Measurements from ENCODE around the gene RPP25. TPM values are rescaled to one million over a fixed set of nuclear protein-coding genes. Genes with fewer than 3 reads are reported as not detected.
A peak's percentile ranks its signal among the peaks of the same experiment; 100 is the strongest.

The RPP25 gene, protein sequence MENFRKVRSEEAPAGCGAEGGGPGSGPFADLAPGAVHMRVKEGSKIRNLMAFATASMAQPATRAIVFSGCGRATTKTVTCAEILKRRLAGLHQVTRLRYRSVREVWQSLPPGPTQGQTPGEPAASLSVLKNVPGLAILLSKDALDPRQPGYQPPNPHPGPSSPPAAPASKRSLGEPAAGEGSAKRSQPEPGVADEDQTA
- total RNA-seq (1 to 10 TPM; 5.3 to 8.1 (median 6.3) TPM), polyA plus RNA-seq (3.5 TPM)
- long read RNA-seq, donor 1, transcript RPP25-201 (1 exons, 3,049 nt): major isoform, 32 of 32 reads
- long read RNA-seq, donor 1, partial matches to known transcripts: 0 of 32 reads
- long read RNA-seq, donor 1, other reads (novel, unspliced or antisense): 0 of 32 reads
- long read RNA-seq, donor 2, transcript RPP25-201 (1 exons, 3,049 nt): major isoform, 18 of 18 reads
- long read RNA-seq, donor 2, partial matches to known transcripts: 0 of 18 reads
- long read RNA-seq, donor 2, other reads (novel, unspliced or antisense): 0 of 18 reads
- long read RNA-seq, donor 3, transcript RPP25-201 (1 exons, 3,049 nt): major isoform, 54 of 54 reads
- long read RNA-seq, donor 3, partial matches to known transcripts: 0 of 54 reads
- long read RNA-seq, donor 3, other reads (novel, unspliced or antisense): 0 of 54 reads
- long read RNA-seq, donor 4, transcript RPP25-201 (1 exons, 3,049 nt): major isoform, 14 of 14 reads
- long read RNA-seq, donor 4, partial matches to known transcripts: 0 of 14 reads
- long read RNA-seq, donor 4, other reads (novel, unspliced or antisense): 0 of 14 reads

DNA sequence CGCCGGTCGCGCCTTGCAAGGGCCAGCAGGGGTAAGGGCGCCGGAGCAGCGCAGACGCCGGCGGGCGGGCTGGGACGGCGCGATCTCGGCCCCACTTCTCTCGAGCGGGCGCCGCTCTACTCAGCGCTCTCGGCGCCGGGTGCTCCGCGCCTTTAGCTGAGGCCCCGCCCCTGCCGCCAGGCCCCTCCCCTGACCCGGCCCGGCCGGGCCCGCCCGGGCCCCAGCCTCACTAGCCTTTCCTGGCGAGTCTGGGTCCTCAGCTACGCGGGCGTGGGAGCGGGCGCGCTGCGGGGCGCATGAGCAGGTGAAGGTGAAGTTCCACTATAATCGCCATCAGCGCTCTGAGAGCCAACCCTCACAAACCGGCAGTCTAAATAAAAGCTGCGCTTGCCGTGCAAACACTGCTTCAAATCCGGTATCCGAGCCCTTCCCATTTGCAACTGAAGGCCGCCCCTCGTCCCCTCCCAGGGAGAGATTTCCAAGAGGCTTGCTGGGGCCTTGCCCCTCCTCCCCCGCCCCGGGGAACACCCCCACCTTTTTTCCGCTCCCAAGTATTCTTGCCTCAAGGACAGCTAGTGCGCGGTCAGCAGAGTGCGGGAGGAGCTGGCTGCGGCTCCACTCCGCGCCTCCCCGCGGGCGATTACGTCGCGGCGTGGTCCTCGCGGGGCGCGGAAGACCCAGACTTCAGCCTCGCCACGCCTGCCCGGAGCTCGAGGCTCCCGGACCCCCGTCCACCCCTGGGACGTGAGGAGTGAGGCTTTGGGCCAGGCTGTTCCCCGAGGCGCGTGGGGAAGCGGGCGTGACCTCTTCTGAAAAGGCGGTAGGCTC is at the start of gene RPP25:
Gene RPP25 (minus strand): TSS at position 125 of the 828 bp plus-strand sequence. CDS start 189 bp downstream, outside the sequence.
- H3K4me1 ChIP-seq (ENCODE audit: control insufficient read depth, insufficient read depth, low read length): peaks cover 5% of the 10 kb centered on the region
- ATAC-seq (peak; percentile 90 to 91), DNase-seq (peak; percentile 85 to 94 (median 93))
- peak within 1 kb of the TSS; percentile 53 for H3K4me3 ChIP-seq (ENCODE audit: low read length)
- intact Hi-C loops (cut with DNase I): loop anchor here in 1 of 4 donors (10.0 kb wide), 1 partner anchor 322 kb away; no protein-coding TSS in a partner anchor
- no peaks in the 10 kb centered on the region for H3K9me3 ChIP-seq (ENCODE audit: control insufficient read depth, low read length)
- WGBS: under 1% methylated on average over 83 of the region's 83 CpGs
- H3K27ac ChIP-seq (ENCODE audit: low read length): peak within 1 kb of the TSS; percentile 32
- no peaks in the 10 kb centered on the region for H3K27me3 ChIP-seq (ENCODE audit: control insufficient read depth, insufficient read depth)

DNA sequence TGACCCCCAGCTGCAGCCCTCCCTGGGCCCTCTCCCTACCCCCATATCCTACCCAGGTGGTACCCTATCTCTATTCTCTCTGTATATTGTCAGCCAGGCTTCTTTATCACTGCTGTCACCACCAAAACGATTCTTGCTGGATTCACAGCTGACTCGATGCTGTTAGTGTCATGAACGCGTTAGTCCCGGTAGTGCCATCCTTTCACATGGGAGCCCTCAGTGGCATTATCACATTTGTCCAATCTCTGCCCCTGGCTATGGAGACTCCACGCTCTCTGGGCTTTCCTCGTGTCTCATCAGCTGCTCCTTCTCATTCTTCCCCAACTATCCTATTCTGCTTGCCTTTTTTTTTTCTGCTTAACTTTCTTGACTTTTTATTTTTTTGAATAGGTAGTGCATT is 45.8 kb upstream of the RPP25 start:
- Histone ChIP-seq H3K27me3 (ENCODE audit: control insufficient read depth, insufficient read depth) (no peaks in the 10 kb centered on the region), H3K27ac (ENCODE audit: low read length) (no peak overlapping the region), H3K9me3 (ENCODE audit: control insufficient read depth, low read length) (no peaks in the 10 kb centered on the region), H3K4me1 (ENCODE audit: control insufficient read depth, insufficient read depth, low read length) (no peaks in the 10 kb centered on the region), H3K4me3 (ENCODE audit: low read length) (no peak overlapping the region)
- no peak for ATAC-seq
- intact Hi-C loops (cut with DNase I): no loop called here
- WGBS: 36% methylated on average over 7 of the region's 7 CpGs
- DNase-seq: no peak

DNA sequence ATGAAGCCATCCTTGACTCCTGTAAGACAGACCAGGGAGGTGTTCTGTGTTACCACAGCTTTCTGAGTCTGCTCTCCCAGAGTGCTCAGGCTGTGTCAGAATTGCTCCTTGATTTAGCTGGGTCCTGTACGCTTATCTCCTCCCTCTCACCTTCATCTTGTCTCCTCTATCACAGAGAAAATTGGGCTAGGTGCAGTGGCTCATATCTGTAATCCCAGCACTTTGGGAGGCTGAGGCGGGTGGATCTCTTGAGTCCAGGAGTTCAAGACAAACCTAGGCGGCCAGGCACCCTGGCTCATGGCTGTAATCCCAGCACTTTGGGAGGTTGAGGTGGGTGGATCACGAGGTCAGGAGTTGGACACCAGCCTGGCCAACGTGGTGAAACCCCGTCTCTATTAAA is 44.7 kb upstream of the RPP25 start:
- H3K27ac ChIP-seq (ENCODE audit: low read length): no peak overlapping the region
- H3K9me3 ChIP-seq (ENCODE audit: control insufficient read depth, low read length): no peaks in the 10 kb centered on the region
- no peak overlapping the region for H3K4me3 ChIP-seq (ENCODE audit: low read length)
- 83% methylated on average over 6 of the region's 6 CpGs for WGBS
- H3K4me1 ChIP-seq (ENCODE audit: control insufficient read depth, insufficient read depth, low read length): peaks cover 2% of the 10 kb centered on the region
- DNase-seq (no peak), ATAC-seq (no peak)
- H3K27me3 ChIP-seq (ENCODE audit: control insufficient read depth, insufficient read depth): no peaks in the 10 kb centered on the region
- intact Hi-C loops (cut with DNase I): no loop called here

DNA sequence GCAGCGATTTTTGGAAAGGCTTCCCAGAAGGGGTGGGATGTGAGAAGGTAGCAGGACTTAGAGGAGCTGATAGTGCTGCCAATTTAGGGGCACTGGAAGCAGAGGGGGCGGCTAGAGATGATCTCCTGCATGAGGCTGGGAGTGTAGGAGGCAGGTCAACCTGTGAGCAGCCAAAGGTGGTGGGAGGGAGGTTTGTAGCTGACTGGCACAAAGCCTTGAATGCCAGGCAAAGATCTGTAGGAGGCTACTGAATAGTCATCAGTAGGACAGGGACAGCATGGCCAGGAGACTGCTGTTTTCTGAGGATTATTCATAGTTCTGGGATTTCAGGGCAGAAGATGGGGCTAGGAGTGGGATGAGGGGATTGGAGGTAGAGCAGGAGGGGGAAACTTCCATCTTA is 41.0 kb upstream of the RPP25 start:
- DNase-seq (no peak), ATAC-seq (no peak)
- 77% methylated on average over 2 of the region's 2 CpGs for WGBS
- Histone ChIP-seq H3K4me3 (ENCODE audit: low read length) (no peak overlapping the region), H3K27me3 (ENCODE audit: control insufficient read depth, insufficient read depth) (no peaks in the 10 kb centered on the region), H3K27ac (ENCODE audit: low read length) (no peak overlapping the region), H3K9me3 (ENCODE audit: control insufficient read depth, low read length) (no peaks in the 10 kb centered on the region), H3K4me1 (ENCODE audit: control insufficient read depth, insufficient read depth, low read length) (peaks cover 6% of the 10 kb centered on the region)
- intact Hi-C loops (cut with DNase I): no loop called here

DNA sequence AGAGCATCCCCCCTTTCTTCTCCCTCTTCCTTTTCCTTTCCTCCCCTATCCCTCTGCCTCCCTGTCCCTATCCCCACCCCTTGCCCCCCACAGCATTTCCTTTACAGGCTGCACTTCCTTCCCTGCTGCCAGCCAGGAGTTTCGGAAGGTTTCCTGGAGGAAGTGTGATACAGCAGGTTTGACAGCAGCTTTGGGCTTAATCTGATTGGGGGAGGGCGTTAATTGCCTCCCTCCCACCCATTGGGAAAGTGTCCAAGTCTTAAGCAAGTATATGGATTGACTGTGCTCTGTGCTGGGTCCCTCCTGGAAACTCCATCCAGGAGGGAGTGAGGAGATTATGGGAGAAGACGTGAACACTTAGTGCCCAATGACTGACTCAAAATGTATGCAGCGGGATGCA is 40.6 kb upstream of the RPP25 start:
- WGBS: 51% methylated on average over 4 of the region's 4 CpGs
- no peak for ATAC-seq
- no peak for DNase-seq
- Histone ChIP-seq H3K9me3 (ENCODE audit: control insufficient read depth, low read length) (no peaks in the 10 kb centered on the region), H3K27me3 (ENCODE audit: control insufficient read depth, insufficient read depth) (no peaks in the 10 kb centered on the region), H3K4me1 (ENCODE audit: control insufficient read depth, insufficient read depth, low read length) (peaks cover 6% of the 10 kb centered on the region), H3K4me3 (ENCODE audit: low read length) (no peak overlapping the region), H3K27ac (ENCODE audit: low read length) (no peak overlapping the region)
- intact Hi-C loops (cut with DNase I): no loop called here

DNA sequence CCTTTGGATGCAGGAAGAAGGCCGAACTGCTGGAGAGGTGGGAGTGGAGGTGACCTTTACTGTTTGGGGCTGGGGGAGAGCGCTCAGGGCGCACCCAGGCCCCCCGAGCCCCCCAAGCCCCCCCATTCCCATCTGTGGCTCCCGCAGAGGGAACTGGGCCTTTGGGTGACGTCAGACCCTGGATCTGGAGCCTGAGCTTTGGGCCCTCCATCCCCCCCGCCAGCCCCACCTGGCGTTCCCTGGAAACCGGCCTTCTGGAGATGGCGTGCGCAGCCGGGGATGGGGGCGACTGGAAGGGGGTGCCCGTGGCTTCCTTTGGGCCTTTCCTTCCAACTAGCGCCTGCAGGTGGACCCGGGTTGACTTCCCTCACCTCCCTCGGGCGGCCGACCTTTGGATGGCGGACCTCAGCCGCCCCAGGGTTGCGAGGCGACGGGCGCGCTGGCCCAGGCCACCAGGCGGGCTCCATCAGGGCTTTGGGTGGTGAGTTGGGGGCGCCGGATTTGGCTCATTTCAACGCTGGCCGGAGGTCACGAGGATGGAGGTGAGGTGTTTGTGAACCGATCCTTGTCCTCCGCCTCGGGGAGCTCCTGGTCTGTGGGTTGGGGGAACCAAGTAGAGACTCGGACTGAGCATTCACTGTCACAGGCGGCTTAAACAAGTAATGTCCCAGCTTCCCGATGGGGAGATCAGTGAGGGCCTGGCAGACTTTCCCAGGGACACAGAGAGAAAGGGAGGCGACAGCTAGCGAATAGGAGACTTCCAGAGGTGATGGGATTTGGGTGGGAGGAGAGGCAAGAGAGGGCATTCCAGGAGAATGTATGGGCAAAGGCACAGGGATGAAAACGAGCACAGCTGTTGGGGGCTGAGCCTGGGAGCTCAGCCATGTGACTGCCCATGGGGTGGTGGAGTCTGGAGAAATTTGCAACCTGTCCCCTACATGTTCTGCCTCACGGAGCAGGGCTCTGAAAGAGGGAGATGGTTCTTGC is 39.5 kb upstream of the RPP25 start:
- H3K27ac ChIP-seq (ENCODE audit: low read length): no peak overlapping the region
- H3K4me3 ChIP-seq (ENCODE audit: low read length): peak overlapping the region; percentile 71
- peak in 2 of 3 donors; percentile 19 to 59 for DNase-seq
- intact Hi-C loops (cut with DNase I): no loop called here
- H3K4me1 ChIP-seq (ENCODE audit: control insufficient read depth, insufficient read depth, low read length): peaks cover 6% of the 10 kb centered on the region
- H3K9me3 ChIP-seq (ENCODE audit: control insufficient read depth, low read length): no peaks in the 10 kb centered on the region
- 8% methylated on average over 42 of the region's 42 CpGs for WGBS
- no peaks in the 10 kb centered on the region for H3K27me3 ChIP-seq (ENCODE audit: control insufficient read depth, insufficient read depth)
- peak; percentile 7 to 25 for ATAC-seq

DNA sequence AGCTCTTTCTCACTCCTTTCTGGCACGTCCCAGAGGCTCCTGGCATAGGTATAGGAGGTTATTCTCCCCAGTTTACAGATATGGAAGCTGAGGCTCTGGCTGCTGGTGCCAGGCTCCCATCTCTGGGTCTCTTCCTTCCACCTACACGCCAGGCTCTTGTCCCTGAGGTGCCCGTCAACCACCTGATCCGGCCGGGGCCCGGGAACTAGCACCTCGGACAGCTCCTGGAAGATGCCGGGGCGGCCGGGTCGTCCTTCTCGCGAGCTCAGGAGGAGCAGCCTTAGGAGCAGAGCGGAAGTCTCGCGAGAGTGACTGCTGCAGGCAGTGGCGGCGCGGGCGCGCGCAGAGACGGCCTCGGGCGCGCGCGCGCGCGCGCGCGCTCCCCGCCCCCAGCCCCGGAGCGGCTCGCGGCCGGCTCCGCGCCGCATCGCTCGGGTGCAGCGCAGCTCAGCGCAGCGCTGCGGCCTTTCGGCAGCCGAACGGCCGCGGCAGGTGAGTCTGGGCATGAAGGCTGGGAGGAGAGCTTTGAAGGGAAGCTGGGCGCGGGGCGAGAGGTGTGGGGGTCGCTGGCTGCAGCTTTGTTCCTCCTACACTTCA is 38.7 kb upstream of the RPP25 start, which contains the start of gene SCAMP5:
Gene SCAMP5 (plus strand): TSS at position 382 of the 597 bp plus-strand sequence. CDS start 16,277 bp downstream, outside the sequence.
- WGBS: 1% methylated on average over 58 of the region's 58 CpGs
- intact Hi-C loops (cut with DNase I): no loop called here
- Histone ChIP-seq H3K9me3 (ENCODE audit: control insufficient read depth, low read length) (no peaks in the 10 kb centered on the region), H3K27me3 (ENCODE audit: control insufficient read depth, insufficient read depth) (no peaks in the 10 kb centered on the region), H3K4me3 (ENCODE audit: low read length) (peak within 1 kb of the TSS; percentile 71), H3K27ac (ENCODE audit: low read length) (no peak within 1 kb of the TSS), H3K4me1 (ENCODE audit: control insufficient read depth, insufficient read depth, low read length) (peaks cover 6% of the 10 kb centered on the region)
- ATAC-seq (peak; percentile 90 to 91), DNase-seq (peak; percentile 93 to 97 (median 96))

DNA sequence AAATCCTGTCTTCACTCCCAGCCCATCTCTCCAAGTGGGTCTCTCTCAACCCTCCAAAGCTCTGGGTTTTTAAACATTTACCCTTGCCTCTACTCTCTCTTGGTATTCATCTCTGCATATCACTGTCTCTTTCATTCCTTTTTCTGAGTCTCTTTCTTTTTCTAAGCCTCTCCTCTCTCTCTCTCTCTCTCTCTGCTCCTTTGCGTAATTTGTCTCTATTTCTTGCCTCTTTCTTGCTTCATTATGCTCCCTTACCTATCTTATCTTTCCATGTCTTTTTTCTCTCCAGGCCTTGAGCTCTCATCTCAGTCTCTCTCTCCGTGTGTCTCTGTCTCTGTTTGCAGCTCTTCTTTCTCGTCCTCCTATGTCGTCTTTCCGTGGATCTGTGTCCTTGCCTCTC is 38.1 kb upstream of the RPP25 start:
- 42% methylated on average over 5 of the region's 5 CpGs for WGBS
- no peak for DNase-seq
- peaks cover 6% of the 10 kb centered on the region for H3K4me1 ChIP-seq (ENCODE audit: control insufficient read depth, insufficient read depth, low read length)
- H3K27me3 ChIP-seq (ENCODE audit: control insufficient read depth, insufficient read depth): no peaks in the 10 kb centered on the region
- no peaks in the 10 kb centered on the region for H3K9me3 ChIP-seq (ENCODE audit: control insufficient read depth, low read length)
- intact Hi-C loops (cut with DNase I): no loop called here
- no peak overlapping the region for H3K27ac ChIP-seq (ENCODE audit: low read length)
- ATAC-seq: no peak
- no peak overlapping the region for H3K4me3 ChIP-seq (ENCODE audit: low read length)

DNA sequence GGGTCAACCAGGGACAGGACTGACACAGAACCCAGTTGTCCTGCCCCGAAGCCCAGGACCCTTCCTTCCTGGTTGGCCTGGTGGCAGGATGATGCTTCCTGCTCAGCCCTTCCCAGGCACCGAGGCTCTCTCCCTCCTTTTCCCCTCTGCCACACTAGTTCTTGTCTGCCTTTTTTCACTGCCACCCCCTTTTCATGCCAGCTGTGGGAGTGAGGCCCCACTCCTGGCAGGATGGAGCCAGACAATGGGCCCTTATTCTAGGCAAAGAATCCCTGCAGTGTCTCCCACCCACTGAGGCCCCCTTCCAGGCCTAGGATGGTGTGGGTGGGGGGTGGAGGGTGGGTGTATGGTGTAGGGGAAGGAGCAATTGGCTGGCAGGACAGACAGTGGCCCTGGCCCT is 37.7 kb upstream of the RPP25 start:
- WGBS: 55% methylated on average over 2 of the region's 2 CpGs
- H3K27ac ChIP-seq (ENCODE audit: low read length): no peak overlapping the region
- H3K4me1 ChIP-seq (ENCODE audit: control insufficient read depth, insufficient read depth, low read length): peaks cover 6% of the 10 kb centered on the region
- DNase-seq (no peak), ATAC-seq (no peak)
- intact Hi-C loops (cut with DNase I): no loop called here
- H3K9me3 ChIP-seq (ENCODE audit: control insufficient read depth, low read length): no peaks in the 10 kb centered on the region
- no peak overlapping the region for H3K4me3 ChIP-seq (ENCODE audit: low read length)
- H3K27me3 ChIP-seq (ENCODE audit: control insufficient read depth, insufficient read depth): no peaks in the 10 kb centered on the region
